GM19193 (cell line): ENCODE data around the gene NEB.

ENCODE experiments used
- POLR2A ChIP-seq: IDR thresholded peaks from 4 replicates; pipeline ENCODE4 v1.6.1; 2011; ENCODE audit not compliant: insufficient read depth, insufficient read length; ENCODE audit errors: extremely low read depth

Gene NEB

DNA sequence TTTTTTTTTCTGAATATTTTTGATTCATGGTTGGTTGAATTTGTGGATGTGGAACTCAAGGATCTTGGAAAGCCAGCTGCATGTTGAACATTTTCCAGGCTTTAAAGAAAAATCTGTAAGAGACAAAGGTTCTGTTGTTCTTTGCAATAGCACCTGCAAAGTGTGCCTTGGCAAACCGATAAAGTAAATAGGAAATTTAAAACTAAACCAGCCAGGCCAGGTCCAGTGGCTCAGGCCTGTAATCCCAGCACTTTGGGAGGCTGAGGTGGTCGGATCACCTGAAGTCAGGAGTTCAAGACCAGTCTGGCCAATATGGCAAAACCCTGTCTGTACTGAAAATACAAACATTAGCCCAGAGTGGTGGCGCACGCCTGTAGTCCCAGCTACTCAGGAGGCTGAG is 250.2 kb downstream of the NEB start:
- TF ChIP-seq POLR2A = no peak

- no peak for TF ChIP-seq POLR2A
These were observed 250.7 kb downstream of the NEB start for GRCh38 chr2:151483546-151483945.

DNA sequence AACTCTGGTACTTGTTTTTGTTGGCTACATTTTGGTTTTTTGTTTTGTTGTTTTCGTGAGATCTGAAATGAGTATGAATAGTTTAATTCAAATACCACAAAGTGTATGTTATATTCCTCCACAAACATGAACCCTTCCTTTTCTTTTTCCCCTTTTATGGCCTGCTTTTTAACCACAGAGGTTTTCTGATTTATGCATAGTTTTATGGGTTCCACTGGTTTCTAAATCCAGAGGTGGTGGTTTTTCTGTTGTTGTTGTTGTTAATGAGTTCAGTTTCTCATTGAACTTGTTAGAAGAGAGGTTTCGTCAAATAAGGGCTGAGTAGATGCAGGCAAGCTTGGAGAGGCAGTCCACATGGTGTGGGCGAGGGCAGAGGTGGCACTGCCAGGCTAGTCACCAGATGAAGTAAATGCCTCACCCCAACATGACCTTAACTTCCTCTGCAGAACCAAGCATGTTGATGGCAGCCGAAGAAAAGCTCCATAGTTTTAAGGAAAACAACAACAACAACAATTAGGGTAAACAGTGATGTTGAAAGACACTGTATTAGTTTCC is 252.0 kb downstream of the NEB start:
- no peak for TF ChIP-seq POLR2A

- TF ChIP-seq POLR2A = no peak
These were observed 252.5 kb downstream of the NEB start for GRCh38 chr2:151481744-151482143.

GRCh38 chr2:151478011-151478410 is 256.3 kb downstream of the NEB start:
- TF ChIP-seq POLR2A = no peak

DNA sequence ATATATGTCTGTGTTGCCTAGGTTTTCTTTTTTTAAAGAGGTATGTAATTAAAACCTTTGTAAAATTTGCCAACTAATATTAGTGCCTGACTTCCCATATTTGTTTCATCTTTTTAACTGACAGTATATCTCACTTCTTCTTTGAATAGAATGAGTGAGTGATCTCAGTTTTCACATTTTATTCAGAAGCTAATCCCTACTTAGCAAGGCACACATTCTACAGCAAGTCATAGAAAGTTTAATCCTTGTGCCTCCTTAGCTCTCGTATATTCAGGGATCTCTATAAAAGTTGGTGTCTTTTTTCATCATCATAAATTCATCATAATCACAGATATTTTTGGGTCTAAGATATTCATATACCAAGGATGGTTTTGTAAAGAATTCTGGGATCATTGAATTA is 258.0 kb downstream of the NEB start:
- TF ChIP-seq POLR2A = no peak

DNA sequence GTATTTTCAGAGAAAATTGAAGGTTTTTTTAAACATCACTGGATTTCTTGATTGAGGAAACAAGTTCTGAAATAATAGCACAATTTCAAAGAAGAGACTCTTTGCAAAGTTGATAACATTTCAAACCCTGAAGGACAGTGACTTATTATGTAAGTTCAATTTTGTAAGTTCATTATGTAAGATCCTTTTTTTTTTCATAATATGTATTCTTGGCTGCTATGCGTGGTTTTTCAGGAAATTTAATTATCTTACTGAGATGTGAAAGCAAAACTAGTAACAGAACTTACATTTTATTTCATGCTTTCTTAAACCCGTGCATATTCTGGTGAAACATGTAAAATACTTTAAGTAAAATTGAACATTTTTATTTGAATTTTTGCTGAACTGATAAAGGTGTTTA is 259.2 kb downstream of the NEB start:
- no peak for TF ChIP-seq POLR2A

DNA sequence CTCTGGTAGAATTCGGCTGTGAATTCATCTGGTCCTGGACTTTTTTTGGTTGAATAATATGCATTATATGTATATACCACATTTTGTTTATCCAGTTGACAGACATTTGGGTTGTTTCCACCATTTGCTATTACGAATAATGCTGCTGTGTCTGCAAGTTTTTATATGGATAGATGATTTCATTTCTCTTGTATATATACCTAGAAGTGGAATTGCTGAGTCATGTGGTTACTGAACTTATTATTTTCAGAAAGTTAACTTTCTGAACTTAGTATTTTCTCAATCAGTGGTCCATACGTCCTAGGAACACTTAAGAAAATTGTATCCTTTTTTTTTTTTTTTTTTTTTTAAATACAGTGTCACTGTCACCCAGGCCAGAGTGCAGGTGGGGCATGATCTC is 261.3 kb downstream of the NEB start:
- no peak for TF ChIP-seq POLR2A

GRCh38 chr2:151470556-151470955 is 263.7 kb downstream of the NEB start:
- no peak for TF ChIP-seq POLR2A

- TF ChIP-seq POLR2A = no peak
These were observed 268.5 kb downstream of the NEB start for GRCh38 chr2:151465771-151466170.

DNA sequence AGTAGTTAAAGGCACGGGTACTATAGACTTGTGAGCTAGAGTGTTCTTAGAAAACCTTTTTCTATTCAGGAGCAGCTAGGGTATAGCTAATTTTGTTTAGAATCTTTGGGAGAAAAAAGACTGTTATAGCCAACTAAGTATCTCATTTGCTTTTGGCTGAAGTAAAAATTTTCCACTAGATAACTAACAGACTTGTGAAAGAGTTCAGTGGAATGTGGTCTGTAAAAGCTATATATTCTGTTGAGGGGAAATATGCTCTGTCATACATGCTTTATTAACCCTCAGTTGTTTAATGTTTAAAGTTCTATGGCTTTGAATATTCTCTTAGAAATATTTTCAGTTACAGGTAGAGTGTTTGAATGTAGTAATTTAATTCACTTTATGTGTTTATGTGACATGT is 274.9 kb downstream of the NEB start:
- no peak for TF ChIP-seq POLR2A

GRCh38 chr2:151439127-151439526 is 295.1 kb downstream of the NEB start:
- TF ChIP-seq POLR2A = no peak

GRCh38 chr2:151438506-151438905 is 295.8 kb downstream of the NEB start:
- TF ChIP-seq POLR2A = no peak

DNA sequence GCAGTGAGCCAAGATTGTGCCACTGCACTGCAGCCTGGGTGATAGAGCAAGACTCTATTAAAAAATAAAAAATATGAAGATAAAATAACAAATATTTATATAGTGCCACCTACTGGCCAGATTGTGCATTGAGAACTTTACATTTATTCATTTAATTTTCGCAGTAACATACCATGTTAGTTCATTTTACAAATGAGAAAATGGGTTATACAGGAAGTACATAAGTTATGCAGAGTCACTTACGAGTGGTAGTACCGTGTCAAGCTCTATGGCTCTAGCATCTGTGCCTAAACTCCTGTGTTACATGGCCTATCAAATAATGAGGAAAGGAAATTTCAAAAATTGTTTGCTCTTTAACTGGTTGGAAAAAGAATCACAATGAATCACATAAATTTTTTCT is 296.6 kb downstream of the NEB start:
- TF ChIP-seq POLR2A = no peak
